ENCODE results near the gene ARIH1.
"Not testable (repeated sequence)": the region's sequence is repeated elsewhere in the genome, so short reads cannot be mapped to it uniquely, and the experiment has no call there.

ARIH1 gene, protein sequence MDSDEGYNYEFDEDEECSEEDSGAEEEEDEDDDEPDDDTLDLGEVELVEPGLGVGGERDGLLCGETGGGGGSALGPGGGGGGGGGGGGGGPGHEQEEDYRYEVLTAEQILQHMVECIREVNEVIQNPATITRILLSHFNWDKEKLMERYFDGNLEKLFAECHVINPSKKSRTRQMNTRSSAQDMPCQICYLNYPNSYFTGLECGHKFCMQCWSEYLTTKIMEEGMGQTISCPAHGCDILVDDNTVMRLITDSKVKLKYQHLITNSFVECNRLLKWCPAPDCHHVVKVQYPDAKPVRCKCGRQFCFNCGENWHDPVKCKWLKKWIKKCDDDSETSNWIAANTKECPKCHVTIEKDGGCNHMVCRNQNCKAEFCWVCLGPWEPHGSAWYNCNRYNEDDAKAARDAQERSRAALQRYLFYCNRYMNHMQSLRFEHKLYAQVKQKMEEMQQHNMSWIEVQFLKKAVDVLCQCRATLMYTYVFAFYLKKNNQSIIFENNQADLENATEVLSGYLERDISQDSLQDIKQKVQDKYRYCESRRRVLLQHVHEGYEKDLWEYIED

DNA sequence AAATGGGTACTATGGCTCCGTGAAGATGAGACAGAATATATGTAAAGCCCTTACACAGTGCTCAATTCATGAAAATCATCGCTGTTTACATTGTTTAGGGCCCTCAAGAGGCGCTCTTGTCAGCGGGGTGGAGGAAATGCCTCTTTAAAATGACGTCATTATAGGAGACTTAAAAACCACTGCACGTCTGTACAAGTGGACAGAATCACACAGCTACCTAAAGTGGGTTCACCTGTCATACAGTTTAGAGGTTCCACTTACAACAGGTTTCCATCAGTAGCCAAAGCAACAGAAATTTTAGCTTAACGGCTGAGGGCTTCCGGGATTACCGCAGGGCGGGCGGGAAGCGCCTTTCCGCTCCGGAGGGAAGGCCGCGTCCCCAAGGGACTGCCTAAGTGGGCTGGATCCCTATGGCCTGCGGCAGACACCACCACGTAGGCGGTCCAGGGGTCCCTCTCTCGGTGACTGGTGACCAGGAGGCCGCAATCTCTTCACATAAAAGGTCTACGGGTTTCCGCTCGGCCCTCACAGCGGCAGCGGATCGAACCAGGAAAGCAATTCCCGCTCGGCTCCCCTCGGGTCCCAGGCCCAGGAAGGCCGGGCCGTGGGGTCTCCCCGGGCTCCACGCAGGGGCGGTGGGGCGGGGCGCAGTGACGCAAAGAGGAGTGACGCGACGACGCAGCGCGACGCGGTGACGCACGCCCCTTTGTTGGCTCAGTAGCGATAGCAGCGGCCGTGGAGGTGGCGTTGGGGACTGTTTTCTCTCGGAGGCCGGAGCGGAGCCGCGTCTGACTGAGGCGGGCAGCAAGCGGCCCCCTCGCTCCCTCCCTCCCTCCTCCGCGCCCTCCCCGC lies at the start of gene ARIH1:
TSS of gene ARIH1 (plus strand) at position 717 of the 852 bp plus-strand sequence. CDS start 310 bp downstream, outside the sequence.
- DNase-seq = peak; percentile 86

DNA sequence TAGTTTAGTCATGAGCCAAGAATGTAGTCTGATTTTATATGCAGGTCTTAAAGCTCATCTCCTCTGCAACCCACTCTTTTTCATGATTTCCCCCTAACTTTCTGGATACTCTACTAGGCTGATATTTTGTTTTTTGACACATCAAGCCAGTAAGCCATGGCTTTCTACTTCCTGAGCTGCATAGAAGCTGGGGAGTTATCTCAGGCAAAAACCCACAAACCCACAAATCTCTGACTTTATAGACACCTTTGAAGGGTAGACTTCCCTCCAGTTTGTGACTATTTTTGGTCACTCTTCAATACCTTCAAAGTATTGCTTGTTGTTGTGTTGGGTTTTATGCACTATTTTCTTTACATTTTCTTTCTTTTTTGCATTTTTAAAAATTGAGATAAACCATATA lies 47.4 kb upstream of the ARIH1 start:
- DNase-seq = no peak

DNA sequence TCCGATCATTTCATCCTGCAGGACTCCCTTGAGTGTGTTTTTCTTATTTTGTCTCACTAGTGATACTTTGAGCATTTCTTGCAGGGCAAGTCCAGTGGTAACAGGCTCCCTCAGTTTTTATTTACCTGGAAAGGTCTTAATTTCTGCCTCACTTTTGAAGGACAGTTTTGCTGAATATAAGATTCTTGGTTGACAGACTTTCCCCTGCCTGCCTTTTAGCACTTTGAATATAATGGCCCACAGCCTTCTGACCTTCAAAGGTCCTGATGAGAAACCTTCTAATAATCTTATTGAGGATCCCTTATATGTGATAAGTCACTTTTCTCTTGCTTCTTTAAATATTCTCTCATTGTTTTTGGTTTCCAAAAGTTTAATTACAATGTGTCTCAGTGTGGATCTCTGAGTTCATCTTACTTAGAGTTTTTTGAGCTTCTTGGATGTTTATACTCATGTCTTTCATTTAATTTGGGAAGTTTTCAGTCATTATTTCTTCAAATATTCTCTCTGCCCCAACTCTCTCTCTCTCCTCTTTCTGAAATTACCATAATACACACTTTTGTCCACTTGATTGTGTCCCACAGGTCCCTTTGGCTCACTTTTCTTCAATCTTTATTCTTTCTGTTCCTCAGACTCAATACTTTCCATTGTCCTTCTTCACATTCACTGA lies 36.3 kb upstream of the ARIH1 start:
- no peak for DNase-seq

DNA sequence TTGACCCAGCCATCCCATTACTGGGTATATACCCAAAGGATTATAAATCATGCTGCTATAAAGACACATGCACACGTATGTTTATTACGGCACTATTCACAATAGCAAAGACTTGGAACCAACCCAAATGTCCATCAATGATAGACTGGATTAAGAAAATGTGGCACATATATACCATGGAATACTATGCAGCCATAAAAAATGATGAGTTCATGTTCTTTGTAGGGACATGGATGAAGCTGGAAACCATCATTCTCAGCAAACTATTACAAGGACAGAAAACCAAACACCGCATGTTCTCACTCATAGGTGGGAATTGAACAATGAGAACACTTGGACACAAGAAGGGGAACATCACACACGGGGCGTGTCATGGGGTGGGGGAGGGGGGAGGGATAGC lies 31.3 kb upstream of the ARIH1 start:
- not testable (repeated sequence) for DNase-seq

DNA sequence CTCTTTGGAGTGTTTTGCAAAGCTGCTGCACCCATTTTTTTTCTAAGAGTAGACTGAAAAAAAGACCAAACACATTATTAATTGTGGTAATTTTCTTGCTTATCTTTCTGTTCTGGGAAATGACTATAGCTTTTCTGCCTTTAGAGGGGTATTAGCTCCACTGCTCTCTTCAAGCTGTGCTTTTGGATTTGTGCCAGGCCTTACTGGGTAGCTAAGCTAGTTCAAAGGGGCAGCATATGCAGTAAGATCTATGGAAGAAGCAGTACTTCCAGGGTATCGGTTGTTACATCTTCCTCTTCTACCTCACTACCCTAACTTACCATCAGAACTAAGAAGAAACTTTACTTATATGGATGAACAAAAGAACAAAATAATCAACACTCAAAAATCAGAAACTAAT lies 28.7 kb upstream of the ARIH1 start:
- peak; percentile 2 for DNase-seq

DNA sequence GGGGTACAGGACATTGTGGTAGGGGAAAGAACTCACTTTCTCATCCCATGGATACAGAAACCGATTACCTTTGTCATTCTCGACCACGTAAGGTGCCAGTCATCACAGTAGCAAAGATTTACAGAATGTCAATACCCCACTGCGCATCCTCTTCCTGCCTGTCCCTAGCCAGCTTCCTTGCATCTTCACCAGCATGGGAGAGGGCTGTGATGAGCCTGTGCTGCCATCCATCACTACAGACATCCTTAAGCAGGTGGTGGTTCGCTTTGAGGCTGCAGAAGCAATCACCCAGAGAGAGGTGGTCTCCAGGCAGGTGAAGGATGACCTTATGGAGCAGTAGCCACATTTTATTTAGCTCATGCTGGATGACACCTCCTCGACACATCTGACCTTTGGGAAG lies 23.3 kb upstream of the ARIH1 start:
- no peak for DNase-seq

DNA sequence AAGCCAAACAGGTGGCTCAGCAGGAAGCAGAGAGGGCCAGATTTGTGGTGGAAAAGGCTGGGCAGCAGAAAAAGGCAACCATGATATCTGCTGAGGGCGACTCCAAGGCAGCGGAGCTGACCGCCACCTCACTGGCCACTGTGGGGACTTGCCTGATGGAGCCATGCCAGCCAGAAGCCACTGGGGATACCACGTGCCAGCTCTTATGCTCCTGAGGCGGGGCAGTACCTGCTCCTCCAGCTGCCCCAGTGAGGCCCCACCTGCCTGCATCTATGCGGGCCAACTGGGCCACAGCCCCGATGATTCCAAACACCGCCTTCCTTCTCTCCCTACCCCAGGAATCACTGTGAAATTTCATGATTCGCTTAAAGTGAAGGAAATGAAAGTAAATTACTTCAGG lies 22.9 kb upstream of the ARIH1 start:
- no peak for DNase-seq

DNA sequence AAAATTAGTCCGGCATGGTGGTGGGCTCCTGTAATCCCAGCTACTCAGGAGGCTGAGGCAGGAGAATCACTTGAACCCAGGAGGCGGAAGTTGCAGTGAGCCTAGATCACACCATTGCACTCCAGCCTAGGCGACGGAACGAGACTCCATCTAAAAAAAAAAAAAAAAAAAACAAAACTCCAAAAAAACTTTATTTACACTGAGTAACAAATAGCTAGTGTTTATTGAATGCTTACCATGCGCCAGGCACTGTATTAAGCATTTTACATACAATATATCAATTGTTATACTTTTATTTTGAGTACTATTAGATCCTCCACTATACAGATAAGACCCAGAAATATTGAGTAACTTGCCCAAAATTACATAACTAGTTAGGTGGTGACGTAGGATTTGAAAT lies 17.4 kb upstream of the ARIH1 start:
- no peak for DNase-seq

DNA sequence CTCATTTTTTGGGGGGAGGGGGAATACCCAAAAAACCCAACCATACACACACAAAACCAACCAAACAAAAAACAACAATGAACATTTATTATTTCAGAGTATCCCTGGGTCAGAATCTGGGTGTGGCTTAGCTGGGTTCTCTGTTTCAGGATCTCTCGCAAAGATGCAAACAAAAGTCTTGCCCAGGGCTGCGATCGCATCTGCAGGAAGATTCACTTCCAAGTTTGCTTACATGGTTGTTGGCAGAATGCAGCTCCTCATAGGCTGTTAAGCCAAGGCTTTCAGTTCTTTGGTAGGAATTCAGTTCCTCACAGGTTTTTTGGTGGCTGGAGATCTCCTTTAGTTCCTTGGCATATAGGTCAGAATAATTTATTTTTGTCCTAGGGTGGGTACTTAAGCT lies 13.7 kb upstream of the ARIH1 start:
- DNase-seq = no peak

DNA sequence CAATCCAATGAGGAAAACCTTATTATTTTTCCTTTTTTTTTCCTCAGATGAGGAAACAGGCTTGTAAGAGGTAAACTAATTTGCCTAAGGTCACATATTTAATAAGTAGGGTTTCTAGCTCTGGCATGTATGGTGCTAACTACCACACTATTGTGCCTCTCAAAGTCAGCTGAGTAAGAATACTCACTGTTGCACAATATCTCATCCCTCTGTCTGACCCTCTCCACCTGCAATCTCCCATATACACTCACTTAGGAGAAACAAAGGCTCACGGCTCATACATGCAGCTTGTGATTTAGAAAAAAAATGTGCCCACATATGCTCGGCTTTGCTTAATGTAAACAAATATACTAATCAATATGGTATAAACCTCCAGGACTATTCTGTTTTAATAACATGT lies 10.4 kb upstream of the ARIH1 start:
- no peak for DNase-seq

DNA sequence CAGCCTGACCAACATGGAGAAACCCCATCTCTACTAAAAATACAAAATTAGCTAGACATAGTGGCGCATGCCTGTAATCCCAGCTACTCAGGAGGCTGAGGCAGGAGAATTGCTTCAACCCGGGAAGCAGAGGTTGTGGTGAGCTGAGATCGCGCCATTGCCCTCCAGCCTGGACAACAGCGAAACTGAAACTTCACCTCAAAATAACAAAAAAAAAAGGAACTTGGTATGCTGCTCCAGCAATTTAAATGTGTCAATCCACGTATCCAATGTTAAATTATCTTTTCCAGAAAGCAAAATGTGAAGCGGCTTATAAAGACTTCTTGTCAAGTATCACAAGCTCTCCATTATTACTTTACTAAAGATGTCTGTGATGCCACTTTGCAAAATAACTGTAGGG lies 9.9 kb upstream of the ARIH1 start:
- no peak for DNase-seq

DNA sequence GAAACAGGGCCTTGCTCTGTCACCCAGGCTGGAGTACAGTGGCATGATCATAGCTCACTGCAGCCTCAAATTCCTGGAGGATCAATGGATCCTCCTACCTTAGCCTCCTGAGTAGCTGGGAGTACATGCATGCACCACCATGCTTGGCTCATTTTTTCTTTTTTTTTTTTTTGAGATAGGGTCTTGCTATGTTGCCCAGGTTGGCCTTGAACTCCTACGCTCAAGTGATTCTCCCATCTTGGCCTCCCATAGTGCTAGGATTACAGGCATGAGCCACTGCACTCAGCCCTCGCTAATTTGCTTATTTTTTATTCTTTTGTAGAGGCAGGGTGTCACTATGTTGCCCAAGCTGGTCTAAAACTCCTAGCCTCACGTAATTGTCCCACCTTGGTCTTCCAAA lies 6.0 kb upstream of the ARIH1 start:
- no peak for DNase-seq

DNA sequence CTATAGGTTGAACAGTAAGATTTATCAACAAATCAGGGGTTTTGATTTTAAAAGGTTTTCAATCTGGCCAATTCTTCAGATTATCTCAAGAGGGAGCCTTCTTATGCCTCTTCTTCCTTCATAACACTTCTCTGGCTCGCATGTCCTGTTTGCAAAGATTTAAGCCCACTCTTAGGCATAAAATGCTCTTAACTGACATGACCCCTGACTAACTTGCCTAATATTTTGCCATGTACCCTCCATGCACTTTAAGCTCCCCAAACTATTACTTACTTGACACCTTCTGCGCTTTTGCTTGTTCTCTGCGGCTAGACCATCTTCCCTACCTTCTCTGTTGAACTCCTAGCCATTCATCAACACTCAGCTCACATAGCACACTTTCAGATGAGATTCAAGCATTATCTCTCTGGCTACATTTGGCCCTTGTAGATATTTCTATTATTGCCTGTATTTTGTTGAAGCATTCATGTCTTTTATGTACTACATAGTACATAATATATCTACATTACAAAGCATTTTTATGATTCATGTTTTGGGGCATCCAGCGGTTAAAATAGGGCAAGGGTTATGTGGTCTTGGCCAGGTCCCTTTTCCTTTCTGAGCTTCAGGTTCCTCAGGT lies 1.0 kb upstream of the ARIH1 start:
- peak; percentile 22 for DNase-seq

DNA sequence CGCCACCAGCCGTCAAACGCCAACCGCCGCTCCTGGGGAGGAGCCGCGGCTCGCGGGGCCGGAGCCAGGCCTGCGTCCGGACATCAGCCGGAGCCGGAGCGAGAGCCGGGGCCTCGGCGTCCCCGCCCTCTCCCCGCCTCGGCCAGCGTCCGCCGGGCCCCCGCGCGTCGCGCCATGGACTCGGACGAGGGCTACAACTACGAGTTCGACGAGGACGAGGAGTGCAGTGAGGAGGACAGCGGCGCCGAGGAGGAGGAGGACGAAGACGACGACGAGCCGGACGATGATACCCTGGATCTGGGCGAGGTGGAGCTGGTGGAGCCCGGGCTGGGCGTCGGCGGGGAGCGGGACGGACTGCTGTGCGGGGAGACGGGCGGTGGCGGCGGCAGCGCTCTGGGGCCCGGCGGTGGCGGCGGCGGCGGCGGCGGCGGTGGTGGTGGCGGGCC lies 359 bp downstream of the ARIH1 start:
- no peak for DNase-seq

DNA sequence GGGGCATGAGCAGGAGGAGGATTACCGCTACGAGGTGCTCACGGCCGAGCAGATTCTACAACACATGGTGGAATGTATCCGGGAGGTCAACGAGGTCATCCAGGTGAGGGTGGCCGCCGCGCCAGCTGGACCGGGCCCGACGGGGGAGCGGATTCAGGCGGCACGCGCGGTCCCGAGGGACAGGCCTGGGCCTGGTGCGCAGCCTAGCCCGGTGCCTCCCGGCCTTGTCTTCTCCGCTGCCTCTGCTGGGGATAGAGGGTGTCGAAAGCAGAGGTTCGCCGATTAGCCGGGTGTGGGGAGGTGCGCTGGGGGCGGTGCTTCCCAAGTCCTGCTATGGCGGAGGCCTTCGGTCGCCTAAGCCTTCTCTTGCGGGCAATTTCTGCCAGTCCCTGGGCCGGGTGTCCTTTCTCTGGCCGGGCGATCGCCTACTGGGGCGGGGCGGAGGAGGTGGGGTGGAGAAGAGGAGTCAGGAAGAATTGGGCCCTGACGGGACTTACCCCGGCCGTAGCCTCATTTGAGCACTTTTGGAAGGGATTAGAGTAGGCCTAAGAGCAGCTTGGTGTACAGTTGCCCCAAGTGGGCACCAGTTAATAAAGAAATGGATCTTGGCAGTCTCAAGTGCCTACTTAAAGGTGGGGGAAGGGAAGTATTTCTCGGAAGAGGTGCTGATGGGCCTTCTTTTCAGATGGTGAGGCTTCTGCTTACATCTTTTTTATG lies 940 bp downstream of the ARIH1 start:
- peak; percentile 21 for DNase-seq

DNA sequence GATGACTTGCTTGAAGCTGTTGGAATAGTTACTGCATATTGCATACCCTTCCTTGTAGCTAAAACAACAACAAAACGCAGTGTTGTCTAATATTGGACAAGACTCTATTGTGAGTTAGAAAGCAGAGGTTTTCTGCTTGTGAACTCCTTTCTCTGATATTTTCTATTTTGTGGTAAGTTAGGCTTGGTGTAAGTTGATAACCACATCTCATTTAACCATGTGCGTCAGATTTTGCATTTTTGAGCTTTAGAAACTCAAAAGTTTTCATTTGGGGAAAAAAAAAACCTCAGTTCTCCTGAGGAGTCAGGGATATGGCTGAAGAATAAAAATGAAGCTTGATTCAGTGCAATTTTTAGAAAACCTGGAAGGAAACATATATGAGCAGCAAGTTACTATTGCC lies 1.5 kb downstream of the ARIH1 start:
- DNase-seq = no peak

DNA sequence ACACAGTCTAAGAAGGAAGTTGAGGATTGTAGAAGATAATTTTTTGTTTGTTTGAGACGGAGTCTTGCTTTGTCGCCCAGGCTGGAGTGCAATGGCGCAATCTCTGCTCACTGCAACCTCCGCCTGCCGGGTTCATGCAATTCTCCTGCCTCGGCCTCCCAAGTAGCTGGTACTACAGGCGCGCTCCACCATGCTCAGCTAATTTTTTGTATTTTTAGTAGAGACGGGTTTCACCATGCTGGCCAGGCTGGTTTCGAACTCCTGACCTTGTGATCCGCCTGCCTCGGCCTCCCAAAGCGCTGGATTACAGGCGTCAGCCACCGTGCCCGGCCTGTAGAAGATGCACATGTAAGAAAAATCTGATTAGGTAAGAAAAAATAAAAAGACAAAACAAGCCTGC lies 2.2 kb downstream of the ARIH1 start:
- DNase-seq = not testable (repeated sequence)

DNA sequence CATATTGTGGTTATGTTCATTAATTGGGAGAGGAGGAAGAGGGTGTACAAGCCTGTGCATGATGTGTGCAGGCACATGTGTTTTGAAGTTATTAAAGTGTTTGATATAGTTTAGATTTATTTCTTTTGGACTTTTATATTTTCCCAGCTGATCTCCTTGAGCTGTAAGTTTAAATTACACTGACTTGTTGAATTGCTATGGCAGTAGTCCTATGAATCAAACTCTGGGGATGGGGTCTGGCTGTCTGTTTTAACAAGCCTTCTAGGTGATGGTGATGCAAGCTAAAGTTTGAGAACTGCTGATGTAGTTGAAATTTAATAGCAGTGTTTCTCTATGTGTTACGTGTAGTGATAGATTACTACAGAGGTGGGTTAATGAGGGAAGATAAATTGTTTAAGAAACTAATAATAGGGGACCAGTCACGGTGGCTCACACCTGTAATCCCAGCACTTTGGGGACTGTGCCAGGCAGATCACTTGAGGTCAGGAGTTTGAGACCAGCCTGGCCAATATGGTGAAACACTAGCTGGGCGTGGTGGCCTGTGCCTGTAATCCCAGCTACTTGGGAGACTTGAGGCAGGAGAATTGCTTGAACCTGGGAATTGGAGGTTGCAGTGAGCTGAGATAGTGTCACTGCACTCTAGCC lies 7.0 kb downstream of the ARIH1 start:
- DNase-seq = no peak

DNA sequence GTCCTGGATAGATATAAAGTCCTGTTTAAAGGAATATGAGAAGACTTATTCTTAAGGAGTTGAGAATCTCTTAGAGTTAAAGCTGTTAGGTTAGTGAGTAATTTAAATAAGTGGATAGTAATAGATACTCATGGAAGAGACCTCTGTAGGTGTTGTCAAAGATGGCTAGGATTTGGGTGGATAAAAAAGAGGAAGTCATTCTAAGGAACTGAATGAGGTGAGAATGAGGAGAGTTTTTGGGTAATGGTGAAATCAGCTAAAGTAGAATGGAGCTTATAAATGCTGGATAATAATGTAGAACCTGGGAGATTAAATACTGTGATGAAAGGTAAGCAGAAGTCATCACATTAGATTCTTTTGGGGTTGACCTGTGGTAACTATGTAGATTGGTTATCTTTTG lies 8.1 kb downstream of the ARIH1 start:
- DNase-seq = no peak

DNA sequence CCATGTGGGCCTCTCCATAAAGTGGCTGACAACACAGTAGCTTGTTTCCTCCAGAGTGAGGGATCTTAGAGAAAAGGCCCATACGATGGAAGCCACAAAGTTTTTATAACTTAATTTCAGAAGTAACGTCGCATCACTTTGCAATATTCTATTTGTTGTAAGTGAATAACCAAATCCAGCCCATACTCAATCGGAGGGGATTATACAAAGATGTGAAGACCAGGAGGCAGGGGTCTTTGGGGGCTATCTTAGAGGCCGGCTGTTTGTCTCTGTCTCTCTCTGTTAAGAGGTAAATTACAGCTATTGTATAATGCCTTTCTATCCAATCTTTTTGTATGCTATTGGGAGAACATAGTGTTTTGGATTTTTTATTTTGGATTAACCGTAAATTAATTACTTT lies 9.1 kb downstream of the ARIH1 start:
- no peak for DNase-seq

DNA sequence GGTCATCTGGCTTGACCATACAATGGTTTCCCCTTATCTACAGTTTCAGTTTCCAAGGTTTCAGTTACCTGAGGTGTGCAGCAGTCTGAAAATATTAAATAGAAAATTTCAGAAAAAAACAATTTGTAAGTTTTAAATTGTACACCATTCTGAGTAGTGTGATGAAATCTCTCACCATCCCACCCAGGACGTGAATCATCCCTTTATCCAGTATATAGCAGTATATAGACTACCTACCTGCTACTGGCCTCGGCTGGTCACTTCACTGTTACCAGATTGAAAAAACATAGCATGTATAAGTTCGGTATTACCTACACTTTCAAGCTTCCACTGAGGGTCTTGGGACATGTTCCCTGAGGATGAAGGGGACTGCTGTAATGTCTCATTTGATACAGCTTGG lies 12.0 kb downstream of the ARIH1 start:
- DNase-seq = no peak

All from NCI-H2227 treated with DMSO at 0.1 percent for 48 hours (cell line).